Activated T-helper 1 cell treated with anti-CD3 and anti-CD28 coated beads, Interleukin-12 subunit alpha, Interleukin-12 subunit beta, Interleukin-2, Interleukin-4 antibody, amounts not matched to agents 30 ng/mL and 10 ng/mL and 1 ng/mL, durations not matched to agents 14 hours and 24 hours and 36 hours (primary cell): Measurements from ENCODE around the gene MEP1A. TPM values are rescaled to one million over a fixed set of nuclear protein-coding genes. Genes with fewer than 3 reads are reported as not detected.
"Not testable (repeated sequence)": the region's sequence is repeated elsewhere in the genome, so short reads cannot be mapped to it uniquely, and the experiment has no call there.

ENCODE experiments used
- DNase-seq: peaks from one replicate; pipeline ENCODE4 v3.0.0; 2021; ENCODE audit warnings: low spot score
- H3K27ac Mint-ChIP-seq: one replicate; pipeline ENCODE4 v1.8.0; 2021; ENCODE audit warnings: mild to moderate bottlenecking, mixed read lengths
- H3K27me3 Mint-ChIP-seq: one replicate; pipeline ENCODE4 v1.8.0; 2022; ENCODE audit warnings: mild to moderate bottlenecking, moderate library complexity, mixed read lengths; ENCODE audit not compliant: insufficient read depth
- H3K36me3 Mint-ChIP-seq: one replicate; pipeline ENCODE4 v1.8.0; 2021; ENCODE audit warnings: low read depth, mixed read lengths
- H3K4me1 Mint-ChIP-seq: one replicate; pipeline ENCODE4 v1.8.0; 2021; ENCODE audit warnings: low read depth, mixed read lengths
- H3K4me3 Mint-ChIP-seq: one replicate; pipeline ENCODE4 v1.8.0; 2021; ENCODE audit warnings: mild to moderate bottlenecking, moderate library complexity, mixed read lengths
- H3K9me3 Mint-ChIP-seq: one replicate; pipeline ENCODE4 v1.8.0; 2021; ENCODE audit warnings: mixed read lengths
- intact Hi-C: fragments of 100-400 bp; cut with micrococcal nuclease; formaldehyde crosslinking; loops from one replicate; pipeline ENCODE4 v1.15.1; 2024
- total RNA-seq: library from RNA; stranded (reverse); gene quantifications from 2 replicates; pipeline ENCODE4 v1.2.3, GENCODE V29; 2022

MEP1A gene
- total RNA-seq, 1 donor from 2014 or later, result not detected

DNA sequence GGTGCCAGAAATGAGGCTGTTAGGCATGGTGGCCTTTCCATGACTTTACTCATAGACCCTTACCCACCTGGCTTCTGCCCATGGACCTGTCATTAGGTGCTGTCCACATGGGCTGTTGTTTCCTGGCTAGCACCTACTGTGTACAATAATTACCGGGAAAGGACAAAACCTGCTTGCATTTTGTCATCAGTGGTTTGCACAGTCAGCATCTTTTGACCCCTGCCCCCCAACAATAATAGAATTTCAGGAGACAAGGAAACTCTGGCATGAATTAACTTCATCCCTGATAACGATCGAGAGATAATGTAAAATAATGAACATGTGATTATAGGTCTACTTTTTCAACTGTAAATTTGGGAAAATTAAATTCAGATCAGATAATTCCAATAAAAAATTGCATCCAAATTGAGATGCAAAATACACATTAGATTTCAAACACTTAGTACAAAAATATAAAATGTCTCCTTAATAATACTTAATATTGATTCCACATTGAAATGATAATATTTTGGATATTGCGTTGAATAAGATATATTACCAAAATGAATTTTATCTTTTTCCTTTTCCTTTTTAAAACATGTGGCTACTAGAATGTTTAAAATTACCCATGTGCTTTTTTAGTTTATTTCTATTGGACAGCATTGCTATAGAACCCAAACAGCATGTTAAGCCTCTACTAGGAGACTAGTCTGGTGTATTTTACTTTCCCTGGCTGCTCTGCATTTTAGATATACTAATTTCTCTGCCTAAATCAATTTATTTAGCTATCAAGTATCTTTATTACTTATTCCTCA, 34.0 kb upstream of the MEP1A start:
- Mint-ChIP-seq H3K9me3 (no peaks in the 10 kb centered on the region), H3K27me3 (no peaks in the 10 kb centered on the region)
- DNase-seq, result no peak

DNA sequence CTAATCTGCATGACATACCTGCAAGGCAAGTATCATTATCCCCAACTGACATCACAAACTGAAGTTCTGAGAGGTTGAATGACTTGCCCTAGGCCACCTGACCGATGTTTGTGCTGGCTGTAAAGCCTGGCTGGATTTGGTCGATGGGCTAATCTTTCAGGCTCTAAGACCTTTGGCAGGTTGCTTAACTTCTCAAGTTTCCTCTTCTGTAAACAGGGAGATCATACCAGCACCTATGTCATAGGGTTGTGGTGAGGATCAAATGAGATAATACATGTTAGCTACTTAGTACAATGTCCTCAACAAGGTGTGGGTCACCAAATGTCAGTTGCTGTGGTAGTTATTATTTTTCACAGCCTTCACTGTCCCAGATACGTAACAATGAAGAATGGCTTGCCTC, 32.3 kb upstream of the MEP1A start:
- no peaks in the 10 kb centered on the region for H3K27me3 Mint-ChIP-seq
- intact Hi-C loops, result no loop called here
- H3K4me1 Mint-ChIP-seq, result no peaks in the 10 kb centered on the region
- no peaks in the 10 kb centered on the region for H3K36me3 Mint-ChIP-seq
- H3K4me3 Mint-ChIP-seq, result no peak overlapping the region
- no peak for DNase-seq
- H3K27ac Mint-ChIP-seq, result no peak overlapping the region
- H3K9me3 Mint-ChIP-seq, result no peaks in the 10 kb centered on the region

More for the DNA sequence above, 34.0 kb upstream of the MEP1A start:
- intact Hi-C loops, result no loop called here
- no peak overlapping the region for H3K27ac Mint-ChIP-seq
- H3K4me1 Mint-ChIP-seq, result no peaks in the 10 kb centered on the region
- H3K4me3 Mint-ChIP-seq, result no peak overlapping the region
- no peaks in the 10 kb centered on the region for H3K36me3 Mint-ChIP-seq

DNA sequence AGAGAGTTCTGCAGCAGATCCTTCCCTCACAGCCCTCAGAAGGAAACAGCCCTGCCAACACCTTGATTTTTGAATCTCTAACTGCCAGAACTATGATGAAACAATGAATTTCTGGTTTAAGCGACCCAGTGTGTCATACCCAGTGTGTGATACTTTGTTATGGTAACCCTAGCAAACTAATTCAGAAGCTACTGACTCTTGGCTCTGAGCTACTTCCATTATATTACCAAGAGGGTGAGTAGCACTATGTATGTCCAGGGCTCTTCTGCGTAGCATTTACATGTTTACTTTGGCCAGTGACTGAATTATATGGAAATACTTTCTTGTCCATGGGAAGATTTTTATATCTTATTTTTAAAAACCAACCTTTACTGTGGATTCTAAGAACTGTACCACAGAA, 29.7 kb upstream of the MEP1A start:
- Mint-ChIP-seq H3K27ac (no peak overlapping the region), H3K27me3 (no peaks in the 10 kb centered on the region), H3K4me1 (no peaks in the 10 kb centered on the region), H3K4me3 (no peak overlapping the region), H3K36me3 (no peaks in the 10 kb centered on the region), H3K9me3 (no peaks in the 10 kb centered on the region)
- no peak for DNase-seq
- intact Hi-C loops, result no loop called here

DNA sequence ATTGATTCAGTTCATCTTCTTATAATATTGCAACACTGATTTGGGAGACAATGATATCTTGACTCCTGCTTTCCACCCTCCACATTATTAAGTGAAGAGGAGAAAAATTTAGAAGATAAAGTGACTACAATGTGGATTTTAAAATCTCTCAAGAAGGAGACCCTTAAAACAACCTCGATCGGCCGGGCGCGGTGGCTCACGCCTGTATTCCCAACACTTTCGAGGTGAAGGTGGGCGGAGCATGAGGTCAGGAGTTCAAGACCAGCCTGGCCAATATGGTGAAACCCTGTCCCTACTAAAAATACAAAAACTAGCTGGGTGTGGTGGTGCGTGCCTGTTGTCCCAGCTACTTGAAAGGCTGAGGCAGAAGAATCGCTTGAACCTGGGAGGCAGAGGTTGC, 28.9 kb upstream of the MEP1A start:
- H3K36me3 Mint-ChIP-seq, DNase-seq, H3K27ac Mint-ChIP-seq, H3K9me3 Mint-ChIP-seq, H3K4me3 Mint-ChIP-seq, H3K4me1 Mint-ChIP-seq, H3K27me3 Mint-ChIP-seq, intact Hi-C loops: not testable (repeated sequence)

DNA sequence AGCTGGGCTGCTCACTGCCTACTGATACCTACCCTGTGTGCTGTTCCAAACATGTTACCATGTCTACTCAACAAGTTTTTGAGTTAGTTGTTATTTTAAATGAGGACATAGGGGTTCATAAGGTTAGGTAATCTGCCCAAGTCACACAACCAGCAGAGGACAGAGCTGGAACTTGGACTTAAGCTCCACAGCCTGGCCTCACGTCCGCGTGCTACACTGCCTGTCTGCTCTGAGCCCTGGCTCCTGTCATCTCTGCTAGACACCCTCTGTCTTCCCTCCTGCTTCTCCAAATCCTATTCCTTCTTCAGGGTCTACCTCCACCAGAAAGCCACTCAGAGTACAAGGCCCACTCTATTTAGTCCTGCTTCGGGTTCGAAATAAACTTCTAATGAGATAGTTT, 28.2 kb upstream of the MEP1A start:
- Mint-ChIP-seq H3K36me3 (no peaks in the 10 kb centered on the region), H3K27me3 (no peaks in the 10 kb centered on the region), H3K4me1 (no peaks in the 10 kb centered on the region), H3K27ac (no peak overlapping the region), H3K4me3 (no peak overlapping the region), H3K9me3 (no peaks in the 10 kb centered on the region)
- no peak for DNase-seq
- intact Hi-C loops, result no loop called here

DNA sequence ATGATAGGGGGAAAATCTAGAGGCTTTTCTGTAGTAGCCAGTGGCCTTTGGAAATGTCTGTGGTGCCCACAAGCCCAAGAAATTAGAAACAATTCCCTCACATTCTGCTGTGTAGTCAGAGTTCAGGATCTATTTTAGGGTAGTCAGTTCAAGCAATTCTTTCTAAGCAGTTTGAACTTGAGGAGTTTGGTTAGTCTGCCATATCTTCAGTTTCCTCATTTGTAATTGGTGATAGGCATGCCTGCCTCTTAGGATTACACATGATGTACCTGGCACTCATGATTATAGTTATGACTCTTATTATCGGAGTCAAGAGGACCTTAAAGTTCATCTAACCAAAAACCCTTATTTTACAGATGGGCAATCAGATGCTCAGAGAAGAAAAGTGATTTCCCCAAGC, 21.2 kb upstream of the MEP1A start:
- no peaks in the 10 kb centered on the region for H3K27me3 Mint-ChIP-seq
- no peaks in the 10 kb centered on the region for H3K9me3 Mint-ChIP-seq
- intact Hi-C loops, result no loop called here
- no peak for DNase-seq
- no peak overlapping the region for H3K27ac Mint-ChIP-seq
- no peaks in the 10 kb centered on the region for H3K4me1 Mint-ChIP-seq
- H3K36me3 Mint-ChIP-seq, result no peaks in the 10 kb centered on the region
- no peak overlapping the region for H3K4me3 Mint-ChIP-seq

DNA sequence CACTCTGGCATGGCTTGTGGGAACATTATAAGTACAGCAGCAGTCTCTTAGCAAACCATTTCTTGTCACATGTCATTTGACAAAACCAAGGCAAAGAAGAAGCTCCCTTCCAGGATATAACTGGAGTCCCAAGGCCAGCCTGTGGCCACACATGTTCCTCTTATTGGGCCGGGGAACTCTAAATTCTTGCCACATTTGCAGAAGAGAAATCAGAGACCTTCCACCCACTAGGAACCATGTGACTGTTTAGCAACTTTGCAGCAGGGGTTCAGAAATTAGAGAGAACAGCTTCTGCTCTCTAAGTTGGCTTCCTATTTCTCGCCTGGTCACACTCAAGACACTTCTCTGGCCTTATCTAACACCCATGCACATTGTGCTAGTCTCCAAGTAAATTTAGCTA, 20.4 kb upstream of the MEP1A start:
- Mint-ChIP-seq H3K27me3 (peaks cover 2% of the 10 kb centered on the region), H3K4me1 (no peaks in the 10 kb centered on the region), H3K4me3 (no peak overlapping the region), H3K9me3 (no peaks in the 10 kb centered on the region), H3K27ac (no peak overlapping the region), H3K36me3 (no peaks in the 10 kb centered on the region)
- intact Hi-C loops, result no loop called here
- no peak for DNase-seq

DNA sequence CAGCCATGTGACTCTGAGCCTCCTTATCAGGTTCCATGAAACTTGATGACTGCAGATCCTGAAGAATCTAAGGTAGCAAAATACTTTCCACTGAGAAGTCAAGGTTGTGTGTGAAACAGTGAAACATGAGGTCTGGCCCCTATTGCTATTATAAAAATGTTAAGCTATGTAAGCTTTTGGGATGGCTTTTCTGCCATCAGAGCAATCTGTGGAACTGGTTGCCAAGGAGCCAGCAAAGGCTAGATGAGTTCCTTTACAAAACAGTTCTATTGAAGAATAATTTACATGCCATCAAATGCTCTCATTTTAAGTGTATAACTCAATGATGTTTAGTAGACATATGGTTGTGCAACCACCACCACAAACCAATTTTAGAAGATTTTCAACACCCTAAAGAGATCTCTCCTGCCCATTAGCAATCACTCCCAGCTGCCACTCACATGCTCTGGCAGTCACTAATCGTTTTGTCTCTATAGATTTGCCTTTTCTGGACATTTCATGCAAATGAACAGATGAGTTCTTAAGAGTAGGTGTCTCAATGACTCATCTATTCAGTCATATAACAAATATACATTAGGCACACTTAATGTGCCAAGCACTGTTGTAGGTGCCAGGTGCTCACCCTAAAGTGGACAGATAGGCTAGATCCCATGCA, 19.9 kb upstream of the MEP1A start:
- Mint-ChIP-seq H3K4me3 (no peak overlapping the region), H3K4me1 (no peaks in the 10 kb centered on the region), H3K36me3 (no peaks in the 10 kb centered on the region), H3K27ac (no peak overlapping the region), H3K9me3 (no peaks in the 10 kb centered on the region), H3K27me3 (peaks cover 2% of the 10 kb centered on the region)
- DNase-seq, result no peak
- intact Hi-C loops, result no loop called here

DNA sequence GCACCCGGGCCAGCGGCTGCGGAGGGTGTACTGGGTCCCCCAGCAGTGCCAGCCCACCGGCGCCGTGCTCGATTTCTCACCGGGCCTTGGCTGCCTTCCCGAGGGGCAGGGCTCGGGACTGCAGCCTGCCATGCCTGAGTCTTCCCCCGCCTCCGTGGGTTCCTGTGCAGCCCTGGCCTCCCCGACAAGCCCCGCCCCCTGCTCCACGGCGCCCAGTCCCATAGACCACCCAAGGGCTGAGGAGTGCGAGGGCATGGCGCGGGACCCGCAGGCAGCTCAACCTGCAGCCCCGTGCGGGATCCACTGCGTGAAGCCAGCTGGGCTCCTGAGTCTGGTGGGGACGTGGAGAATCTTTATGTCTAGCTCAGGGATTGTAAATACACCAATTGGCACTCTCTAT, 18.5 kb upstream of the MEP1A start:
- not testable (repeated sequence) for H3K27ac Mint-ChIP-seq, H3K4me1 Mint-ChIP-seq

DNA sequence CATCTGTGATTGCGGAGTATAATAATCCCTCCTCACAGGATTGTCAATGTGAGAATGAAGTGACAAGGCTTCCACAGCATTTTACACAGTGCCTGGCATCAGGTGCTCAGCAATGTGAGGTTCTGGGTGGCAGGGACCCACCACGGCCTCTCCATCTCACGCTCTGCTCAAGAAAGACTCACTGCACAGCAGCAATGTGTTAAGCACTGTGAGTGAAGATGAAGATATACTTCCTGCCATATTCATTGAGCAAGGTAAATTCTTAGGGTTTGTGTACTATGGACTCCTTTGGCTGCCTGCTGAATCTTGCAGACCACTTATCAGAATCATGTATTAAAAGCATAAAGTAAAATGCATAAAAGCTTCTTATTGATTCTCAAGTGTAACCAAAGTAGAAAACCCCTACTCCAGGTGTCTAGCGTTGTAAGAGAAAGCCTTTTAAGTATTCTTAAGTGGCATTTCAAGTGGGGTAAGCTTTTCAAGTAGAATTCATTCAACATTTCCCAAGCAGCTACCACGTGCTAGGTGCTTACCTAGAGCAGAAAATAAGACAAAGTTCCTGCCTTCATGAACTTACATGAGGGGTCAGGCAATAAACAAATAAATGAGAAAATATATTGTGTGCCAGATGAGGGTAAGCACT, 17.0 kb upstream of the MEP1A start:
- no peak overlapping the region for H3K4me3 Mint-ChIP-seq
- no peaks in the 10 kb centered on the region for H3K9me3 Mint-ChIP-seq
- H3K27me3 Mint-ChIP-seq, result peaks cover 2% of the 10 kb centered on the region
- DNase-seq, result no peak
- H3K4me1 Mint-ChIP-seq, result no peaks in the 10 kb centered on the region
- H3K27ac Mint-ChIP-seq, result no peak overlapping the region
- intact Hi-C loops, result no loop called here
- H3K36me3 Mint-ChIP-seq, result no peaks in the 10 kb centered on the region

More for the DNA sequence above, 18.5 kb upstream of the MEP1A start:
- intact Hi-C loops, H3K4me3 Mint-ChIP-seq, DNase-seq, H3K27me3 Mint-ChIP-seq, H3K36me3 Mint-ChIP-seq, H3K9me3 Mint-ChIP-seq: not testable (repeated sequence)

DNA sequence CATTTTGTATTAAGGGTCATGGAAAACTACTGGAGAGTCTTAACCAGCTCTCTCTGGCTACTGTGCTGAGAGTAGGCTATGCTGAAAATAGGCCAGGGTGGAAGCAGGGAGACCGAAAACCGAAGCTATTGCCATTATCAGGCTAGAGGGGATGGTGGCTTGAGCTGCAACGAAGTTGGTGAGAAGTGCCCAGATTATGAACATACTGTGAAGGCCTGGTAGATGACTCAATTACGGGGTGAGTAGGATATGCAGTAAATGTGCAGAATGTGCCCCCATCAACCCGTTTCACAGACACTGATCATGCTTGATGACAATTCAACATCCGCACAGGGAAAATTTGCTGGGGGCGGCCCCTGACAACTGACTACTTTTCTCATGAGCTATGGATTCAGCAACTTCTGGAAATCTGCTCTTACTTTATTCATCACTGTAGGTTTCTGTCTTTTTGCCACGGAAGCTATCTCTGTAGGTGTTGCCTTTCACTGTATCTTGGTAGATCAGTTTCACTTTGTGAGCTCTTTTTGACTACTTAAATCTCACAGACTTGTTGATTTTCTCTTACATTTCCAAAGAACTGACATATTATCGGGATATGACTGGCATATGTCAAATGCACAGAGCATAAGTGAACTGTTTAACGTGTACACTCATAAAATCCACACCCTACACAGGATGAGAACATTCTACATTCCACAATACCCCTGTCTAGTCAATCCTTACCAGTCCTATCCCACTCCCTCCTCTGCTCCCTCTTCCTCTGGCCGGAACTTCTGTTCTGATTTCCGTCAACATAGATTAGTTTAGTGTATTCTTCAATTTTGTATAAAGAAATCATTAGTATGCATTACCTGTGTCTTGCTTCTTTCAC, 15.5 kb upstream of the MEP1A start:
- intact Hi-C loops, result no loop called here
- H3K27me3 Mint-ChIP-seq, result peaks cover 2% of the 10 kb centered on the region
- H3K27ac Mint-ChIP-seq, result no peak overlapping the region
- DNase-seq, result no peak
- H3K4me3 Mint-ChIP-seq, result no peak overlapping the region
- H3K4me1 Mint-ChIP-seq, result no peaks in the 10 kb centered on the region
- no peaks in the 10 kb centered on the region for H3K36me3 Mint-ChIP-seq
- no peaks in the 10 kb centered on the region for H3K9me3 Mint-ChIP-seq

DNA sequence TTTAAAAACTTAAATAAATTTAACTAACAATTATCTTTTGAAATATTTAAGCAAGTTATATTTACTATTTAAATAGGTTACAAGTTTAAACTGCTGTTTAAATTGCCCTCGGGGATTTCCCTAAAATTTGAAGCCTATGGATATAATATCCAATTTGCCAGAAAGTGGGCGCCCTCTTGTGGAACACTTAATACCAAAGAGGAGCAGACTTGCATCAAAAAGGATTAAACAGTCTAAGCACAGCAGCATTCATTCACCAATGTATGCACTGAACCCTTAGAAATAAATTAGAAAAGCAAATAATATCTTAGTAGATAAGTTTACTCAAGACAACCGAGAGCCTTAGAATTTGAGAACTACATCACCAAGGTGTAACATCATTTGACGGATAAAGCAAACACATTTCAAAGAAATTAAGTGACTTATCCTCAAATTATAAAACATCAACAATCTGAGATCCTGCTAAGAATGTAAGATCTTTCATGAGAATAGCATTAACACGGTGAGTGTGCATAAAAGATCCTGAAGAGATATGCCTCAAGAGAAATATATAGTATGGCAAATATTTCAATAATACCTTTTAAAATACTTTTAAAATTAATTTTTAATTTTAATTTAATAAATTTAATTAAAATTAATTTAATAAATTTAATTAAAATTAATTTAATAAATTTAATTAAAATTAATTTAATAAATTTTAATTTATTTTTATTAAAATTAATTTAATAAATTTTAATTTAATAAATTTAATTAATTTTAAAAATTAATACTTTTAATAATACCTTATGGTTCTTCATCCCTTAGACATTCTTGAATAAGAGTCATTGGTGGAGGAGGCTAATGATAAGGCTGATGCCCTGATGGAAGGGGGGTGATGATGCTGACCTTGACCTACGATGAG, 11.5 kb upstream of the MEP1A start:
- Mint-ChIP-seq H3K4me3 (no peak overlapping the region), H3K9me3 (no peaks in the 10 kb centered on the region), H3K4me1 (no peaks in the 10 kb centered on the region), H3K27ac (no peak overlapping the region), H3K36me3 (no peaks in the 10 kb centered on the region), H3K27me3 (peaks cover 2% of the 10 kb centered on the region)
- intact Hi-C loops, result loop anchor here (2.0 kb wide), 2 partner anchors 363 to 691 kb away; no protein-coding TSS in a partner anchor
- DNase-seq, result no peak
